WTC11 (cell line): ENCODE results near the gene PHLDA3. TPM values are rescaled to one million over a fixed set of nuclear protein-coding genes. Genes with fewer than 3 reads are reported as not detected.

ENCODE experiments used
- ATAC-seq: fragments of 200-7000 bp; cut with Tn5 transposase; 2 replicates; pipeline ENCODE4 v1.10.0; 2021; ENCODE audit warnings: mild to moderate bottlenecking, moderate library complexity
- CTCF ChIA-PET: fragments of 300-600 bp; sonication (Branson Sonifier 250); formaldehyde crosslinking; loops from one replicate; lab custom pipeline; 2021; ENCODE audit warnings: antibody characterized with exemption; lab: Charles Lee
- POLR2A ChIA-PET: fragments of 350-600 bp; sonication (Branson Sonifier 250); formaldehyde crosslinking; loops from one replicate; lab custom pipeline; 2021; ENCODE audit warnings: antibody characterized with exemption; lab: Charles Lee
- DNase-seq: peaks from one replicate; pipeline ENCODE4 v3.0.0; 2021; ENCODE audit warnings: low spot score
- H3K27ac Mint-ChIP-seq: 2 replicates; pipeline ENCODE4 v1.8.0; 2021; ENCODE audit warnings: mixed read lengths
- H3K27me3 Mint-ChIP-seq: 2 replicates; pipeline ENCODE4 v1.8.0; 2021; ENCODE audit warnings: low read depth, mild to moderate bottlenecking, moderate library complexity, mixed read lengths
- H3K36me3 Mint-ChIP-seq: 2 replicates; pipeline ENCODE4 v1.8.0; 2021; ENCODE audit warnings: mixed read lengths
- H3K4me1 Mint-ChIP-seq: 2 replicates; pipeline ENCODE4 v1.8.0; 2022; ENCODE audit warnings: mixed read lengths
- H3K4me3 Mint-ChIP-seq: 2 replicates; pipeline ENCODE4 v1.8.0; 2021; ENCODE audit warnings: mild to moderate bottlenecking, moderate library complexity, mixed read lengths
- H3K9me3 Mint-ChIP-seq: 2 replicates; pipeline ENCODE4 v1.8.0; 2021; ENCODE audit warnings: mixed read lengths
- AR ChIP-seq: fragments of 250-450 bp; sonication (Bioruptor Pico); IDR thresholded peaks from 2 replicates; pipeline ENCODE4 v1.9.0; 2021; ENCODE audit warnings: mild to moderate bottlenecking
- ELF4 ChIP-seq: sonication (generic); formaldehyde crosslinking; IDR thresholded peaks from 2 replicates; pipeline ENCODE4 v1.8.1; 2022; ENCODE audit warnings: low read depth, mild to moderate bottlenecking, moderate library complexity, missing genetic modification reagents
- ETV6 ChIP-seq: sonication (generic); formaldehyde crosslinking; IDR thresholded peaks from 2 replicates; pipeline ENCODE4 v1.8.1; 2022; ENCODE audit warnings: mild to moderate bottlenecking, missing genetic modification reagents
- MYBL2 ChIP-seq: sonication (generic); formaldehyde crosslinking; IDR thresholded peaks from 2 replicates; pipeline ENCODE4 v1.8.1; 2023; ENCODE audit warnings: mild to moderate bottlenecking, moderate library complexity, missing genetic modification reagents
- SOX15 ChIP-seq: fragments of 250-450 bp; sonication (Bioruptor Pico); IDR thresholded peaks from 2 replicates; pipeline ENCODE4 v1.9.0; 2021; ENCODE audit warnings: mild to moderate bottlenecking
- TP53 ChIP-seq: sonication (generic); formaldehyde crosslinking; IDR thresholded peaks from 2 replicates; pipeline ENCODE4 v1.8.1; 2023; ENCODE audit warnings: mild to moderate bottlenecking, missing genetic modification reagents
- ZNF219 ChIP-seq: sonication (generic); formaldehyde crosslinking; IDR thresholded peaks from 2 replicates; pipeline ENCODE4 v1.8.0; 2023; ENCODE audit warnings: missing genetic modification reagents, mild to moderate bottlenecking, borderline replicate concordance
- ZNF232 ChIP-seq: sonication (generic); formaldehyde crosslinking; IDR thresholded peaks from 2 replicates; pipeline ENCODE4 v1.8.0; 2022; ENCODE audit warnings: mild to moderate bottlenecking, missing genetic modification reagents
- ZNF416 ChIP-seq: fragments of 250-450 bp; sonication (Bioruptor Pico); IDR thresholded peaks from 2 replicates; pipeline ENCODE4 v1.9.0; 2021; ENCODE audit warnings: mild to moderate bottlenecking, inconsistent platforms
- total RNA-seq: library from RNA; stranded (reverse); gene quantifications from 3 replicates; pipeline ENCODE4 v1.2.3, GENCODE V29; 2021
- TF ChIP-seq, protein P1 (sequence below): fragments of 200-600 bp; IDR thresholded peaks from 2 replicates; pipeline ENCODE4 v1.8.0; 2022; ENCODE audit warnings: antibody characterized with exemption
- TF ChIP-seq, protein P2 (sequence below): sonication (generic); formaldehyde crosslinking; IDR thresholded peaks from 2 replicates; pipeline ENCODE4 v1.8.0; 2023; ENCODE audit warnings: mild to moderate bottlenecking, missing genetic modification reagents
- TF ChIP-seq, protein P3 (sequence below): sonication (generic); formaldehyde crosslinking; IDR thresholded peaks from 2 replicates; pipeline ENCODE4 v1.8.1; 2023; ENCODE audit warnings: mild to moderate bottlenecking, moderate library complexity, missing genetic modification reagents
- TF ChIP-seq, protein P4 (sequence below): fragments of 250-450 bp; sonication (Bioruptor Pico); IDR thresholded peaks from 2 replicates; pipeline ENCODE4 v2.1.2; 2022; ENCODE audit warnings: mild to moderate bottlenecking, moderate library complexity
- TF ChIP-seq, protein P5 (sequence below): sonication (generic); formaldehyde crosslinking; IDR thresholded peaks from 2 replicates; pipeline ENCODE4 v1.8.1; 2022; ENCODE audit warnings: missing genetic modification reagents, borderline replicate concordance

The PHLDA3 gene
- total RNA-seq, 1 experiment from 2014 or later, result 95.1 TPM

- no peak for TF ChIP-seq ELF4 (CRISPR knock-in tag)
- TF ChIP-seq, protein P1, sequence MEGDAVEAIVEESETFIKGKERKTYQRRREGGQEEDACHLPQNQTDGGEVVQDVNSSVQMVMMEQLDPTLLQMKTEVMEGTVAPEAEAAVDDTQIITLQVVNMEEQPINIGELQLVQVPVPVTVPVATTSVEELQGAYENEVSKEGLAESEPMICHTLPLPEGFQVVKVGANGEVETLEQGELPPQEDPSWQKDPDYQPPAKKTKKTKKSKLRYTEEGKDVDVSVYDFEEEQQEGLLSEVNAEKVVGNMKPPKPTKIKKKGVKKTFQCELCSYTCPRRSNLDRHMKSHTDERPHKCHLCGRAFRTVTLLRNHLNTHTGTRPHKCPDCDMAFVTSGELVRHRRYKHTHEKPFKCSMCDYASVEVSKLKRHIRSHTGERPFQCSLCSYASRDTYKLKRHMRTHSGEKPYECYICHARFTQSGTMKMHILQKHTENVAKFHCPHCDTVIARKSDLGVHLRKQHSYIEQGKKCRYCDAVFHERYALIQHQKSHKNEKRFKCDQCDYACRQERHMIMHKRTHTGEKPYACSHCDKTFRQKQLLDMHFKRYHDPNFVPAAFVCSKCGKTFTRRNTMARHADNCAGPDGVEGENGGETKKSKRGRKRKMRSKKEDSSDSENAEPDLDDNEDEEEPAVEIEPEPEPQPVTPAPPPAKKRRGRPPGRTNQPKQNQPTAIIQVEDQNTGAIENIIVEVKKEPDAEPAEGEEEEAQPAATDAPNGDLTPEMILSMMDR, result no peak
- TF ChIP-seq AR (CRISPR knock-in tag), result no peak
- TF ChIP-seq TP53 (CRISPR knock-in tag), result no peak
Observed at GRCh38 chr1:201423655-201424054, 45.3 kb downstream of the PHLDA3 start (continued).

DNA sequence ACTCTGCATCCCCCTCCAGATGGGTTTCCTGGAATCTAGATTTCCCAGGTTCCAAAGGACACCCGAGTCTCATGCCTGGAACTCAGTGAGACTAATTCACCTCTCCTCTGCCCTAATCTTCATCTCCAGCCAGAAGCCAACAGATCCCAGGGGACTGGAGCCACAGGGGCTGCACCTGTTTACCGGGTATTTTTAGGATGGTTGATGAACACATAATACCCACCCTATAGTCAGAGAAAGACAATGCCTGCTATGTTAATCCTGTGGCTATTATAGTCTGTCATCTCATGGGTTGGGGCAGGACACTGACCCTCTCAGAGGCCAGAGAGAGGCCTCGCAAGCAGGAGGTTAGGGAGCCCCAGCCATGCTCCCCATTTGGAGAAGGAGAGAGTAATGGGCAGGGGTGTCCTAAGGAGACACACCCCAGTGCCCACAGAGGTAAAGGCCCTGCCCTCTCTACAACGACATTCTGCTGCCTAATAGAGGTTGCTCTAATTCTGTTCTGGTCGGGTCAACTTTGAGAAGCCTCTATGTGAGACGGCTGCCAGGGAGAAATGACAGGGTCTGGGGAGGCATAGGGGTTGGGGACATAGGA, 46.5 kb downstream of the PHLDA3 start:
- TF ChIP-seq ZNF416 (no peak), ETV6 (no peak), TP53 (CRISPR knock-in tag) (no peak)
- ATAC-seq, result no peak
- no peak for DNase-seq
- Mint-ChIP-seq H3K36me3 (no peaks in the 10 kb centered on the region), H3K27me3 (no peaks in the 10 kb centered on the region), H3K9me3 (peaks cover 4% of the 10 kb centered on the region), H3K4me1 (peaks cover 9% of the 10 kb centered on the region), H3K27ac (no peak overlapping the region), H3K4me3 (no peak overlapping the region)
- ChIA-PET POLR2A (no interaction called here), CTCF (interaction anchor here (0.8 to 2.0 kb wide), 3 partner anchors 10 to 25 kb away, joined by 3 to 5 read pairs (median 4); no protein-coding TSS in a partner anchor)

DNA sequence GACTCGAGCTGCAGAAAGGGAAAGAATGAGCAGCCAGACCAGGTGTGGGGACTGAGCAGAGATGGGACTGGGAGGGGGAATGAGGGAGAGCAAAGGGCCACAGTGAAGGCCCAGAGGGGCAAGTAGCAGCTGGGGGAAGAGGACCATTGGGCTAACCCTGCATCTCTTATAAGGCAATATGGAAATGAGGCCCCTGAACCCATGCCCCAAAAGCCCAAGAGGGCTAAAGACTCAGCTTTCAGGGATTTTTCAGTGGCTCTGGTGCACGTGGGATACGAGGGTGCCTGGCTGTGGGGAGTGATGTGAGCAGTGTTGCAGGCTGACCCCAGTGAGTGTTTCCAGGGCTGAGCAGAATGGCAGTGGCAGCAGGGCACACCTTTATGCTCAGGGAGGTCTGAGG, 47.0 kb downstream of the PHLDA3 start:
- POLR2A ChIA-PET, result interaction anchor here (0.5 kb wide), 1 partner anchor 36 kb away, joined by 3 read pairs; no protein-coding TSS in a partner anchor
- Mint-ChIP-seq H3K36me3 (no peaks in the 10 kb centered on the region), H3K4me1 (peaks cover 9% of the 10 kb centered on the region), H3K9me3 (peaks cover 4% of the 10 kb centered on the region), H3K27me3 (peaks cover under 1% of the 10 kb centered on the region; the same call in 1 of the 2 replicates), H3K4me3 (no peak overlapping the region), H3K27ac (no peak overlapping the region; the same call in 1 of the 2 replicates)
- DNase-seq (no peak), ATAC-seq (no peak)
- CTCF ChIA-PET, result interaction anchor here (0.8 to 2.0 kb wide), 4 partner anchors 11 to 26 kb away, joined by 3 to 5 read pairs (median 4); no protein-coding TSS in a partner anchor
- TF ChIP-seq, protein P2, sequence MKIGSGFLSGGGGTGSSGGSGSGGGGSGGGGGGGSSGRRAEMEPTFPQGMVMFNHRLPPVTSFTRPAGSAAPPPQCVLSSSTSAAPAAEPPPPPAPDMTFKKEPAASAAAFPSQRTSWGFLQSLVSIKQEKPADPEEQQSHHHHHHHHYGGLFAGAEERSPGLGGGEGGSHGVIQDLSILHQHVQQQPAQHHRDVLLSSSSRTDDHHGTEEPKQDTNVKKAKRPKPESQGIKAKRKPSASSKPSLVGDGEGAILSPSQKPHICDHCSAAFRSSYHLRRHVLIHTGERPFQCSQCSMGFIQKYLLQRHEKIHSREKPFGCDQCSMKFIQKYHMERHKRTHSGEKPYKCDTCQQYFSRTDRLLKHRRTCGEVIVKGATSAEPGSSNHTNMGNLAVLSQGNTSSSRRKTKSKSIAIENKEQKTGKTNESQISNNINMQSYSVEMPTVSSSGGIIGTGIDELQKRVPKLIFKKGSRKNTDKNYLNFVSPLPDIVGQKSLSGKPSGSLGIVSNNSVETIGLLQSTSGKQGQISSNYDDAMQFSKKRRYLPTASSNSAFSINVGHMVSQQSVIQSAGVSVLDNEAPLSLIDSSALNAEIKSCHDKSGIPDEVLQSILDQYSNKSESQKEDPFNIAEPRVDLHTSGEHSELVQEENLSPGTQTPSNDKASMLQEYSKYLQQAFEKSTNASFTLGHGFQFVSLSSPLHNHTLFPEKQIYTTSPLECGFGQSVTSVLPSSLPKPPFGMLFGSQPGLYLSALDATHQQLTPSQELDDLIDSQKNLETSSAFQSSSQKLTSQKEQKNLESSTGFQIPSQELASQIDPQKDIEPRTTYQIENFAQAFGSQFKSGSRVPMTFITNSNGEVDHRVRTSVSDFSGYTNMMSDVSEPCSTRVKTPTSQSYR, result no peak

GRCh38 chr1:201421041-201421440, 47.9 kb downstream of the PHLDA3 start:
- H3K36me3 Mint-ChIP-seq, result peaks cover 5% of the 10 kb centered on the region; the same call in 1 of the 2 replicates
- ATAC-seq (peak; percentile 31; the same call in 1 of the 2 replicates), DNase-seq (no peak)
- POLR2A ChIA-PET, result no interaction called here
- no peak overlapping the region for H3K4me3 Mint-ChIP-seq
- CTCF ChIA-PET, result interaction anchor here (1.0 to 2.0 kb wide), 6 partner anchors 12 to 35 kb away, joined by 3 to 10 read pairs (median 4); no protein-coding TSS in a partner anchor
- peaks cover 9% of the 10 kb centered on the region for H3K4me1 Mint-ChIP-seq
- peaks cover 6% of the 10 kb centered on the region for H3K27me3 Mint-ChIP-seq
- H3K9me3 Mint-ChIP-seq, result peaks cover 11% of the 10 kb centered on the region
- H3K27ac Mint-ChIP-seq, result no peak overlapping the region
- TF ChIP-seq, protein P3, sequence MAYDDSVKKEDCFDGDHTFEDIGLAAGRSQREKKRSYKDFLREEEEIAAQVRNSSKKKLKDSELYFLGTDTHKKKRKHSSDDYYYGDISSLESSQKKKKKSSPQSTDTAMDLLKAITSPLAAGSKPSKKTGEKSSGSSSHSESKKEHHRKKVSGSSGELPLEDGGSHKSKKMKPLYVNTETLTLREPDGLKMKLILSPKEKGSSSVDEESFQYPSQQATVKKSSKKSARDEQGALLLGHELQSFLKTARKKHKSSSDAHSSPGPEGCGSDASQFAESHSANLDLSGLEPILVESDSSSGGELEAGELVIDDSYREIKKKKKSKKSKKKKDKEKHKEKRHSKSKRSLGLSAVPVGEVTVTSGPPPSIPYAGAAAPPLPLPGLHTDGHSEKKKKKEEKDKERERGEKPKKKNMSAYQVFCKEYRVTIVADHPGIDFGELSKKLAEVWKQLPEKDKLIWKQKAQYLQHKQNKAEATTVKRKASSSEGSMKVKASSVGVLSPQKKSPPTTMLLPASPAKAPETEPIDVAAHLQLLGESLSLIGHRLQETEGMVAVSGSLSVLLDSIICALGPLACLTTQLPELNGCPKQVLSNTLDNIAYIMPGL (CRISPR knock-in tag), result no peak
- TF ChIP-seq SOX15 (CRISPR knock-in tag) (no peak), ZNF219 (no peak), MYBL2 (CRISPR knock-in tag) (no peak), ZNF232 (CRISPR knock-in tag) (no peak)
- TF ChIP-seq, protein P4, sequence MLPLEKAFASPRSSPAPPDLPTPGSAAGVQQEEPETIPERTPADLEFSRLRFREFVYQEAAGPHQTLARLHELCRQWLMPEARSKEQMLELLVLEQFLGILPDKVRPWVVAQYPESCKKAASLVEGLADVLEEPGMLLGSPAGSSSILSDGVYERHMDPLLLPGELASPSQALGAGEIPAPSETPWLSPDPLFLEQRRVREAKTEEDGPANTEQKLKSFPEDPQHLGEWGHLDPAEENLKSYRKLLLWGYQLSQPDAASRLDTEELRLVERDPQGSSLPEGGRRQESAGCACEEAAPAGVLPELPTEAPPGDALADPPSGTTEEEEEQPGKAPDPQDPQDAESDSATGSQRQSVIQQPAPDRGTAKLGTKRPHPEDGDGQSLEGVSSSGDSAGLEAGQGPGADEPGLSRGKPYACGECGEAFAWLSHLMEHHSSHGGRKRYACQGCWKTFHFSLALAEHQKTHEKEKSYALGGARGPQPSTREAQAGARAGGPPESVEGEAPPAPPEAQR (CRISPR knock-in tag), result no peak
- TF ChIP-seq, protein P5, sequence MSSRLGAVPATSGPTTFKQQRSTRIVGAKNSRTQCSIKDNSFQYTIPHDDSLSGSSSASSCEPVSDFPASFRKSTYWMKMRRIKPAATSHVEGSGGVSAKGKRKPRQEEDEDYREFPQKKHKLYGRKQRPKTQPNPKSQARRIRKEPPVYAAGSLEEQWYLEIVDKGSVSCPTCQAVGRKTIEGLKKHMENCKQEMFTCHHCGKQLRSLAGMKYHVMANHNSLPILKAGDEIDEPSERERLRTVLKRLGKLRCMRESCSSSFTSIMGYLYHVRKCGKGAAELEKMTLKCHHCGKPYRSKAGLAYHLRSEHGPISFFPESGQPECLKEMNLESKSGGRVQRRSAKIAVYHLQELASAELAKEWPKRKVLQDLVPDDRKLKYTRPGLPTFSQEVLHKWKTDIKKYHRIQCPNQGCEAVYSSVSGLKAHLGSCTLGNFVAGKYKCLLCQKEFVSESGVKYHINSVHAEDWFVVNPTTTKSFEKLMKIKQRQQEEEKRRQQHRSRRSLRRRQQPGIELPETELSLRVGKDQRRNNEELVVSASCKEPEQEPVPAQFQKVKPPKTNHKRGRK (CRISPR knock-in tag), result no peak
